Measurements from ENCODE around the gene CAMTA1. TPM values are rescaled to one million over a fixed set of nuclear protein-coding genes. Genes with fewer than 3 reads are reported as not detected.

CAMTA1 gene
- total RNA-seq, 5 donors from 2014 or later (not counting 1 experiment from before 2014, with no cell fraction given), result 29.7 to 37.4 (median 34.6) TPM

- peaks cover 0 to 35% of the 10 kb centered on the region in 2 experiments for H3K27me3 ChIP-seq (replicated peaks in 1 of 2; ENCODE audit: control insufficient read depth in 2 of 2, extremely low read depth in 1 of 2, insufficient read depth in 2 of 2, low read length in 1 of 2)
- ATAC-seq (replicated peaks in 1 of 4), result no peak
- 75% methylated on average over 10 of the region's 12 CpGs for WGBS (ENCODE audit: insufficient coverage)
- H3K4me1 ChIP-seq (ENCODE audit: control insufficient read depth in 1 of 2, extremely low read depth in 1 of 2, insufficient read depth in 2 of 2, low read length in 2 of 2), result no peaks in the 10 kb centered on the region
- DNase-seq, result no peak
- no peaks in the 10 kb centered on the region for H3K36me3 ChIP-seq (ENCODE audit: control insufficient read depth in 2 of 2, extremely low read depth in 1 of 2, insufficient read depth in 1 of 2, low read length in 1 of 2)
- Mint-ChIP-seq H3K9me3 (no peaks in the 10 kb centered on the region), H3K4me1 (no peaks in the 10 kb centered on the region), H3K4me3 (no peak overlapping the region), H3K27me3 (peaks cover 16 to 22% of the 10 kb centered on the region in 2 donors), H3K27ac (no peak overlapping the region), H3K36me3 (no peaks in the 10 kb centered on the region)
- H3K4me3 ChIP-seq (ENCODE audit: control insufficient read depth in 1 of 2, extremely low read depth in 1 of 2, low read length in 1 of 2), result no peak overlapping the region
- no peaks in the 10 kb centered on the region for H3K9me3 ChIP-seq
- ChIA-PET POLR2A (no interaction called here), CTCF (no interaction called here)
- H3K27ac ChIP-seq (ENCODE audit: low read length), result no peak overlapping the region
Measured at GRCh38 chr1:7095343-7095964, 310.2 kb downstream of the CAMTA1 start.

- Mint-ChIP-seq H3K4me1 (no peaks in the 10 kb centered on the region), H3K9me3 (no peaks in the 10 kb centered on the region), H3K27ac (no peak overlapping the region), H3K36me3 (no peaks in the 10 kb centered on the region), H3K4me3 (no peak overlapping the region), H3K27me3 (peaks cover 19 to 22% of the 10 kb centered on the region in 2 donors)
- no peaks in the 10 kb centered on the region for H3K4me1 ChIP-seq (ENCODE audit: control insufficient read depth in 1 of 2, extremely low read depth in 1 of 2, insufficient read depth in 2 of 2, low read length in 2 of 2)
- ChIA-PET CTCF (no interaction called here), POLR2A (no interaction called here)
- H3K4me3 ChIP-seq (ENCODE audit: control insufficient read depth in 1 of 2, extremely low read depth in 1 of 2, low read length in 1 of 2), result no peak overlapping the region
- no peak overlapping the region for H3K27ac ChIP-seq (ENCODE audit: low read length)
- peaks cover 0 to 37% of the 10 kb centered on the region in 2 experiments for H3K27me3 ChIP-seq (replicated peaks in 1 of 2; ENCODE audit: control insufficient read depth in 2 of 2, extremely low read depth in 1 of 2, insufficient read depth in 2 of 2, low read length in 1 of 2)
- no peaks in the 10 kb centered on the region for H3K9me3 ChIP-seq
- DNase-seq, result no peak
- WGBS (ENCODE audit: insufficient coverage), result 81% methylated on average over 17 of the region's 21 CpGs
- H3K36me3 ChIP-seq (ENCODE audit: control insufficient read depth in 2 of 2, extremely low read depth in 1 of 2, insufficient read depth in 1 of 2, low read length in 1 of 2), result no peaks in the 10 kb centered on the region
- no peak for ATAC-seq (replicated peaks in 1 of 4)
Measured at GRCh38 chr1:7097938-7098592, 312.8 kb downstream of the CAMTA1 start.

- 82% methylated on average over 5 of the region's 7 CpGs for WGBS (ENCODE audit: insufficient coverage)
- Histone ChIP-seq H3K27ac (ENCODE audit: low read length) (no peak overlapping the region), H3K36me3 (ENCODE audit: control insufficient read depth in 2 of 2, extremely low read depth in 1 of 2, insufficient read depth in 1 of 2, low read length in 1 of 2) (no peaks in the 10 kb centered on the region), H3K4me3 (ENCODE audit: control insufficient read depth in 1 of 2, extremely low read depth in 1 of 2, low read length in 1 of 2) (no peak overlapping the region), H3K27me3 (replicated peaks in 1 of 2; ENCODE audit: control insufficient read depth in 2 of 2, extremely low read depth in 1 of 2, insufficient read depth in 2 of 2, low read length in 1 of 2) (peaks cover 0 to 36% of the 10 kb centered on the region in 2 experiments), H3K9me3 (no peaks in the 10 kb centered on the region), H3K4me1 (ENCODE audit: control insufficient read depth in 1 of 2, extremely low read depth in 1 of 2, insufficient read depth in 2 of 2, low read length in 2 of 2) (no peaks in the 10 kb centered on the region)
- ChIA-PET CTCF (no interaction called here), POLR2A (no interaction called here)
- Mint-ChIP-seq H3K27me3 (peaks cover 19 to 22% of the 10 kb centered on the region in 2 donors), H3K4me3 (no peak overlapping the region), H3K36me3 (no peaks in the 10 kb centered on the region), H3K4me1 (no peaks in the 10 kb centered on the region), H3K9me3 (no peaks in the 10 kb centered on the region), H3K27ac (no peak overlapping the region)
- ATAC-seq (replicated peaks in 1 of 4) (no peak), DNase-seq (no peak)
Measured at GRCh38 chr1:7098641-7099040, 313.4 kb downstream of the CAMTA1 start.

- Mint-ChIP-seq H3K4me3 (no peak overlapping the region), H3K36me3 (no peaks in the 10 kb centered on the region), H3K27me3 (peaks cover 19 to 22% of the 10 kb centered on the region in 2 donors), H3K9me3 (no peaks in the 10 kb centered on the region), H3K27ac (no peak overlapping the region), H3K4me1 (no peaks in the 10 kb centered on the region)
- Histone ChIP-seq H3K27me3 (replicated peaks in 1 of 2; ENCODE audit: control insufficient read depth in 2 of 2, extremely low read depth in 1 of 2, insufficient read depth in 2 of 2, low read length in 1 of 2) (peaks cover 0 to 30% of the 10 kb centered on the region in 2 experiments), H3K4me1 (ENCODE audit: control insufficient read depth in 1 of 2, extremely low read depth in 1 of 2, insufficient read depth in 2 of 2, low read length in 2 of 2) (no peaks in the 10 kb centered on the region), H3K27ac (ENCODE audit: low read length) (no peak overlapping the region), H3K36me3 (ENCODE audit: control insufficient read depth in 2 of 2, extremely low read depth in 1 of 2, insufficient read depth in 1 of 2, low read length in 1 of 2) (no peaks in the 10 kb centered on the region), H3K9me3 (no peaks in the 10 kb centered on the region), H3K4me3 (ENCODE audit: control insufficient read depth in 1 of 2, extremely low read depth in 1 of 2, low read length in 1 of 2) (no peak overlapping the region)
- DNase-seq, result no peak
- WGBS (ENCODE audit: insufficient coverage), result 82% methylated on average over 8 of the region's 8 CpGs
- ATAC-seq (replicated peaks in 1 of 4), result no peak
- ChIA-PET CTCF (no interaction called here), POLR2A (no interaction called here)
Measured at GRCh38 chr1:7100479-7100878, 315.2 kb downstream of the CAMTA1 start.

- H3K27me3 Mint-ChIP-seq, result peaks cover 19 to 20% of the 10 kb centered on the region in 2 donors
- H3K27ac Mint-ChIP-seq, result no peak overlapping the region
- no peaks in the 10 kb centered on the region for H3K36me3 Mint-ChIP-seq
- Histone ChIP-seq H3K4me1 (ENCODE audit: control insufficient read depth in 1 of 2, extremely low read depth in 1 of 2, insufficient read depth in 2 of 2, low read length in 2 of 2) (no peaks in the 10 kb centered on the region), H3K27me3 (replicated peaks in 1 of 2; ENCODE audit: control insufficient read depth in 2 of 2, extremely low read depth in 1 of 2, insufficient read depth in 2 of 2, low read length in 1 of 2) (peaks cover 0 to 28% of the 10 kb centered on the region in 2 experiments), H3K9me3 (no peaks in the 10 kb centered on the region), H3K36me3 (ENCODE audit: control insufficient read depth in 2 of 2, extremely low read depth in 1 of 2, insufficient read depth in 1 of 2, low read length in 1 of 2) (no peaks in the 10 kb centered on the region), H3K27ac (ENCODE audit: low read length) (no peak overlapping the region), H3K4me3 (ENCODE audit: control insufficient read depth in 1 of 2, extremely low read depth in 1 of 2, low read length in 1 of 2) (no peak overlapping the region)
- 83% methylated on average over 1 of the region's 5 CpGs for WGBS (ENCODE audit: insufficient coverage)
- ATAC-seq (replicated peaks in 1 of 4), result no peak
- H3K4me3 Mint-ChIP-seq, result no peak overlapping the region
- H3K4me1 Mint-ChIP-seq, result no peaks in the 10 kb centered on the region
- no peak for DNase-seq
- ChIA-PET CTCF (interaction anchor here in 1 of 2 donors (0.6 kb wide), 1 partner anchor 11 kb away, joined by 4 read pairs; no protein-coding TSS in a partner anchor), POLR2A (no interaction called here)
- H3K9me3 Mint-ChIP-seq, result no peaks in the 10 kb centered on the region
Measured at GRCh38 chr1:7101187-7101586, 315.9 kb downstream of the CAMTA1 start.

- Mint-ChIP-seq H3K36me3 (no peaks in the 10 kb centered on the region), H3K27me3 (peaks cover 9 to 14% of the 10 kb centered on the region in 2 donors), H3K4me1 (no peaks in the 10 kb centered on the region), H3K4me3 (no peak overlapping the region), H3K9me3 (no peaks in the 10 kb centered on the region), H3K27ac (no peak overlapping the region)
- no peak for DNase-seq
- POLR2A ChIA-PET, result no interaction called here
- 89% methylated on average over 7 of the region's 7 CpGs for WGBS (ENCODE audit: insufficient coverage)
- no peak overlapping the region for H3K4me3 ChIP-seq (ENCODE audit: control insufficient read depth in 1 of 2, extremely low read depth in 1 of 2, low read length in 1 of 2)
- no peak overlapping the region for H3K27ac ChIP-seq (ENCODE audit: low read length)
- CTCF ChIA-PET, result no interaction called here
- peaks cover 0 to 20% of the 10 kb centered on the region in 2 experiments for H3K27me3 ChIP-seq (replicated peaks in 1 of 2; ENCODE audit: control insufficient read depth in 2 of 2, extremely low read depth in 1 of 2, insufficient read depth in 2 of 2, low read length in 1 of 2)
- no peaks in the 10 kb centered on the region for H3K9me3 ChIP-seq
- H3K36me3 ChIP-seq (ENCODE audit: control insufficient read depth in 2 of 2, extremely low read depth in 1 of 2, insufficient read depth in 1 of 2, low read length in 1 of 2), result no peaks in the 10 kb centered on the region
- no peaks in the 10 kb centered on the region for H3K4me1 ChIP-seq (ENCODE audit: control insufficient read depth in 1 of 2, extremely low read depth in 1 of 2, insufficient read depth in 2 of 2, low read length in 2 of 2)
- no peak for ATAC-seq (replicated peaks in 1 of 4)
Measured at GRCh38 chr1:7103361-7103782, 318.1 kb downstream of the CAMTA1 start.

All from T-cell (primary cell).